H1 (cell line): Measurements from ENCODE around the gene USP7. TPM values are rescaled to one million over a fixed set of nuclear protein-coding genes. Genes with fewer than 3 reads are reported as not detected.

ENCODE experiments used
- CTCF ChIA-PET: fragments of 300-600 bp; sonication (Branson Sonifier 250); formaldehyde crosslinking; loops from one replicate; lab custom pipeline; 2021; ENCODE audit not compliant: partially characterized antibody; lab: Charles Lee
- POLR2A ChIA-PET: fragments of 300-600 bp; sonication (Branson Sonifier 250); formaldehyde crosslinking; loops from one replicate; lab custom pipeline; 2021; ENCODE audit warnings: inconsistent platforms; ENCODE audit not compliant: partially characterized antibody; lab: Charles Lee
- DNase-seq, 2 experiments: peaks; one replicate each; pipeline versions ENCODE4 v3.0.0 to v3.0.0-alpha.2; 2010 to 2022; ENCODE audit warnings: low spot score in 2 of 2, low read depth in 1 of 2, mixed read lengths in 1 of 2
- FAIRE-seq: peaks from 2 replicates; lab custom pipeline; 2011; peaks lifted over from hg19 to GRCh38; lab: Jason Lieb, UNC
- H2AFZ ChIP-seq: 2 replicates; pipeline ENCODE4 v1.8.1; 2012; ENCODE audit warnings: low read length, inconsistent platforms
- H2AK5ac ChIP-seq: 2 replicates; pipeline ENCODE4 v1.6.1; 2013; ENCODE audit warnings: low read depth, low read length
- H2BK120ac ChIP-seq: replicated peaks from 2 replicates; pipeline ENCODE3; 2013; ENCODE audit warnings: low read depth, low read length, inconsistent platforms
- H2BK12ac ChIP-seq: 2 replicates; pipeline ENCODE4 v1.6.1; 2013; ENCODE audit warnings: low read depth, low read length
- H2BK15ac ChIP-seq: 2 replicates; pipeline ENCODE4 v1.6.1; 2013; ENCODE audit warnings: low read length
- H2BK20ac ChIP-seq: 2 replicates; pipeline ENCODE4 v1.6.1; 2013; ENCODE audit warnings: low read length
- H2BK5ac ChIP-seq: 2 replicates; pipeline ENCODE4 v1.6.1; 2013; ENCODE audit warnings: low read depth, low read length
- H3K14ac ChIP-seq: 2 replicates; pipeline ENCODE4 v1.6.1; 2013; ENCODE audit warnings: inconsistent platforms; ENCODE audit not compliant: insufficient read length
- H3K18ac ChIP-seq: 2 replicates; pipeline ENCODE4 v1.6.1; 2013; ENCODE audit warnings: low read length; ENCODE audit errors: extremely low read depth
- H3K23ac ChIP-seq: 2 replicates; pipeline ENCODE4 v1.6.1; 2013; ENCODE audit warnings: inconsistent platforms; ENCODE audit not compliant: insufficient read length
- H3K23me2 ChIP-seq: 2 replicates; pipeline ENCODE4 v1.6.1; 2013; ENCODE audit warnings: low read depth, low read length
- H3K27ac ChIP-seq: 2 replicates; pipeline ENCODE4 v1.6.1; 2011; ENCODE audit warnings: low read depth, low read length, inconsistent platforms
- H3K27me3 ChIP-seq, 4 experiments: replicated peaks in 1 of 4; 1 replicate in 1 of 4; 2 replicates in 3 of 4; pipeline versions ENCODE4 v1.6.1 to v1.8.1; 2011 to 2013; ENCODE audit warnings: low read length in 3 of 4, mild to moderate bottlenecking in 3 of 4, inconsistent platforms in 2 of 4, mixed read lengths in 2 of 4, moderate library complexity in 1 of 4; ENCODE audit not compliant: control insufficient read depth in 3 of 4, insufficient read depth in 3 of 4; ENCODE audit errors: extremely low read depth in 1 of 4
- H3K36me3 ChIP-seq, 4 experiments: 2 replicates each; pipeline versions ENCODE4 v1.6.1 to v1.8.1; 2011 to 2013; ENCODE audit warnings: mild to moderate bottlenecking in 4 of 4, low read length in 3 of 4, moderate library complexity in 2 of 4, control low read depth in 1 of 4, inconsistent platforms in 1 of 4; ENCODE audit not compliant: insufficient read depth in 4 of 4, control insufficient read depth in 2 of 4
- H3K4ac ChIP-seq: replicated peaks from 2 replicates; pipeline ENCODE3; 2013; ENCODE audit warnings: low read length, low read depth, mixed read lengths, inconsistent platforms; ENCODE audit not compliant: insufficient read length
- H3K4me1 ChIP-seq, 4 experiments: replicated peaks in 1 of 4; 1 replicate in 1 of 4; 2 replicates in 3 of 4; pipeline versions ENCODE4 v1.6.1 to v1.8.1; 2011 to 2013; ENCODE audit warnings: low read length in 3 of 4, inconsistent platforms in 2 of 4, mixed read lengths in 1 of 4; ENCODE audit not compliant: insufficient read depth in 4 of 4, control insufficient read depth in 3 of 4
- H3K4me2 ChIP-seq, 2 experiments: 2 replicates each; pipeline versions ENCODE4 v1.6.1 to v1.8.1; 2011 to 2013; ENCODE audit warnings: low read depth in 2 of 2, low read length in 2 of 2, control low read depth in 1 of 2, inconsistent platforms in 1 of 2, mild to moderate bottlenecking in 1 of 2; ENCODE audit not compliant: insufficient read depth in 1 of 2
- H3K4me3 ChIP-seq, 4 experiments: fragments of 200-600, 300-600 bp in 1 of 4; sonication (generic), shearing (Covaris generic), sonication (Bioruptor Twin) in 1 of 4; 2 replicates each; pipeline versions ENCODE4 v1.5.1 to v1.8.1; 2011 to 2016; ENCODE audit warnings: low read length in 4 of 4, low read depth in 3 of 4, control low read depth in 2 of 4, inconsistent platforms in 2 of 4, mild to moderate bottlenecking in 2 of 4, mixed read lengths in 1 of 4, moderate library complexity in 1 of 4; ENCODE audit not compliant: insufficient read depth in 2 of 4; ENCODE audit errors: extremely low read depth in 1 of 4
- H3K56ac ChIP-seq: replicated peaks from 2 replicates; pipeline ENCODE3; 2013; ENCODE audit warnings: low read depth, mild to moderate bottlenecking, mixed read lengths, low read length, inconsistent platforms; ENCODE audit not compliant: insufficient read length
- H3K79me1 ChIP-seq: 2 replicates; pipeline ENCODE4 v1.6.1; 2013; ENCODE audit warnings: low read depth, low read length, control low read depth
- H3K79me2 ChIP-seq, 2 experiments: 2 replicates each; pipeline versions ENCODE4 v1.6.1 to v1.8.1; 2012 to 2013; ENCODE audit warnings: low read length in 2 of 2, mild to moderate bottlenecking in 2 of 2, inconsistent platforms in 1 of 2; ENCODE audit not compliant: insufficient read depth in 2 of 2, control insufficient read depth in 1 of 2
- H3K9ac ChIP-seq, 4 experiments: replicated peaks in 1 of 4; 1 replicate in 1 of 4; 2 replicates in 3 of 4; pipeline versions ENCODE4 v1.6.1 to v1.8.1; 2011 to 2013; ENCODE audit warnings: low read depth in 3 of 4, low read length in 3 of 4, control low read depth in 2 of 4, mild to moderate bottlenecking in 2 of 4, moderate library complexity in 2 of 4, inconsistent platforms in 1 of 4; ENCODE audit errors: extremely low read depth in 1 of 4
- H3K9me3 ChIP-seq, 2 experiments: 2 replicates each; pipeline versions ENCODE4 v1.6.1 to v1.8.1; 2012 to 2013; ENCODE audit warnings: mild to moderate bottlenecking in 2 of 2, moderate library complexity in 2 of 2, control low read depth in 1 of 2, inconsistent platforms in 1 of 2, low read depth in 1 of 2, low read length in 1 of 2, mixed read lengths in 1 of 2; ENCODE audit not compliant: insufficient read depth in 2 of 2
- H4K20me1 ChIP-seq, 2 experiments: replicated peaks in 1 of 2; 2 replicates each; pipeline versions ENCODE3 to v1.8.1; 2011 to 2013; ENCODE audit warnings: inconsistent platforms in 2 of 2, low read length in 2 of 2, mild to moderate bottlenecking in 1 of 2; ENCODE audit not compliant: insufficient read depth in 2 of 2, control insufficient read depth in 1 of 2
- H4K5ac ChIP-seq: 2 replicates; pipeline ENCODE4 v1.6.1; 2013; ENCODE audit warnings: low read length, low read depth, mixed read lengths, inconsistent platforms; ENCODE audit not compliant: insufficient read length
- H4K8ac ChIP-seq: 2 replicates; pipeline ENCODE4 v1.8.0; 2013; ENCODE audit warnings: mild to moderate bottlenecking, moderate library complexity, low read length, inconsistent platforms; ENCODE audit not compliant: insufficient read depth; ENCODE audit errors: extremely low read depth
- H4K91ac ChIP-seq: replicated peaks from 2 replicates; pipeline ENCODE3; 2013; ENCODE audit warnings: low read length, mixed read lengths, inconsistent platforms; ENCODE audit not compliant: insufficient read length
- GTF2F1 ChIP-seq: IDR thresholded peaks from 2 replicates; pipeline ENCODE4 v1.6.1; 2012; ENCODE audit warnings: low read depth, low read length, improper control_type of control experiment, borderline replicate concordance
- HDAC2 ChIP-seq, 2 experiments: fragments of 300-600 bp in 1 of 2; sonication (generic) in 1 of 2; IDR thresholded peaks; 2 replicates each; pipeline ENCODE4 v1.6.1; 2011 to 2012; ENCODE audit warnings: low read depth in 2 of 2, low read length in 2 of 2, mild to moderate bottlenecking in 2 of 2, moderate library complexity in 2 of 2, borderline replicate concordance in 1 of 2, inconsistent platforms in 1 of 2
- JUN ChIP-seq: IDR thresholded peaks from 2 replicates; pipeline ENCODE4 v1.6.1; 2011; ENCODE audit warnings: low read depth, mild to moderate bottlenecking, improper control_type of control experiment, low read length
- TEAD4 ChIP-seq: IDR thresholded peaks from 2 replicates; pipeline ENCODE4 v1.6.1; 2012; ENCODE audit warnings: low read depth, low read length, inconsistent platforms, mixed read lengths
- WGBS, 2 experiments: shearing (Covaris generic) in 1 of 2; methylation state at CpG; one replicate each; pipeline versions ENCODE4 v1.1.6 to v1.1.7; 2013 to 2015; ENCODE audit warnings: low lambda C conversion rate in 2 of 2, mixed read lengths in 2 of 2, inconsistent platforms in 1 of 2, low coverage in 1 of 2, missing lambda C conversion rate in 1 of 2; ENCODE audit not compliant: insufficient replicate concordance in 2 of 2, insufficient coverage in 1 of 2, insufficient read length in 1 of 2; ENCODE audit errors: extremely low coverage in 1 of 2, missing lambda C conversion rate in 1 of 2; 5-methylcytosine and 5-hydroxymethylcytosine counted together
- polyA plus RNA-seq, 7 experiments: library from polyadenylated mRNA; depleted of rRNA in 3 of 7; stranded (reverse) in 5 of 7; unstranded in 2 of 7; fragments of >200 nt in 5 of 7; fragments of 200-250 nt in 2 of 7; gene quantifications; 1 replicate in 5 of 7; 2 replicates in 1 of 7; 4 replicates in 1 of 7; pipeline versions ENCODE4 v1.2.1 to v1.2.3, GENCODE V29; 2011 to 2013; ENCODE audit warnings: missing spikeins in 2 of 7, mixed read lengths in 2 of 7
- total RNA-seq: library from RNA; stranded (reverse); fragmentation: NEBNext Ultra II Directional; extraction: Animal tissue kit (Norgen Biotek cat#: 25700); gene quantifications from 2 replicates; pipeline ENCODE4 v1.2.1, GENCODE V29; 2021

The USP7 gene
- total and polyA plus RNA-seq, 2 of the 8 experiments (the other 6 are each of a cell fraction or from before 2014, with no cell fraction given), result 21.3 to 211 TPM

DNA sequence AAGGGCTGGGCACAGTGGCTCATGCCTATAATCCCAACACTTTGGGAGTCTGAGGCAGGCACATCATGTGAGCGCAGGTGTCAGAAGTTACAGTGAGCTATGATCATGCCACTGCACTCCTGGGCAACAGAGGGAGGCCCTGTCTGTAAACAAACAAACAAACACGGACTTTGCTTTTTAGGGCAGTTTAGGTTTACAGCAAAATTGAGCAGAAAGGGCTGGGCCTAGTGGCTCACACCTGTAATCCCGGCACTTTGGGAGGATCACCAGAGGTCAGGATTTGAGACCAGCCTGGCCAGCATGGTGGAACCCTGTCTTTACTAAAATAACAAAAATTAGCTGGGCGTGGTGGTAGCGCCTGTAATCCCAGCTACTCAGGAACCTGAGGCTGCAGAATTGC is 91.6 kb downstream of the USP7 start:
- H2BK20ac ChIP-seq, result no peak overlapping the region
- H3K36me3 ChIP-seq, result no peaks in the 10 kb centered on the region
- TF ChIP-seq JUN, result no peak
- TF ChIP-seq TEAD4, result no peak
- no peak for TF ChIP-seq GTF2F1
- no peak for TF ChIP-seq HDAC2 (IDR thresholded peaks at IDR 0.05; ENCODE audit: borderline replicate concordance in 1 of 2, low read depth in 2 of 2, low read length in 2 of 2)
- H4K20me1 ChIP-seq, result peaks cover 0 to 8% of the 10 kb centered on the region in 2 experiments
- H4K8ac ChIP-seq, result no peak overlapping the region
- peak overlapping the region; percentile 16; the same call in 1 of the 2 replicates for H2BK5ac ChIP-seq
- H3K18ac ChIP-seq, result no peak overlapping the region
- H3K4ac ChIP-seq, result no peak overlapping the region
- H3K79me2 ChIP-seq, result peaks cover 0 to 12% of the 10 kb centered on the region in 2 experiments; a peak in 2 of 4 replicates
- H3K56ac ChIP-seq, result no peak overlapping the region
- H2BK120ac ChIP-seq, result no peak overlapping the region
- H3K4me1 ChIP-seq, result peaks cover 0 to 4% (median 3%) of the 10 kb centered on the region in 4 experiments; a peak in 2 of 7 replicates
- DNase-seq, result no peak
- no peak overlapping the region for H3K14ac ChIP-seq
- 95% methylated on average over 5 of the region's 5 CpGs; no CpG with 5 or more reads in 1 of the 2 experiments for WGBS, 2 experiments
- H3K27ac ChIP-seq, result no peak overlapping the region
- no peak overlapping the region for H3K9ac ChIP-seq
- no peak overlapping the region for H2AFZ ChIP-seq
- H3K23me2 ChIP-seq, result peaks cover 16% of the 10 kb centered on the region
- no peak overlapping the region for H2BK15ac ChIP-seq
- no peak for FAIRE-seq
- H3K23ac ChIP-seq, result no peak overlapping the region
- H4K91ac ChIP-seq, result no peak overlapping the region
- ChIA-PET CTCF (interaction anchor here (0.6 to 10.5 kb wide), 10 partner anchors 9 to 305 kb away, joined by 3 to 90 read pairs (median 4); partner anchors contain the start of gene LITAFD), POLR2A (interaction anchor here (0.6 to 29.1 kb wide), 2 partner anchors 14 to 202 kb away, joined by 3 to 456 read pairs; partner anchors contain the start of gene CARHSP1)
- no peaks in the 10 kb centered on the region for H3K27me3 ChIP-seq
- H2BK12ac ChIP-seq, result no peak overlapping the region
- H3K4me3 ChIP-seq, result no peak overlapping the region
- H3K4me2 ChIP-seq, result no peak overlapping the region
- H2AK5ac ChIP-seq, result no peak overlapping the region
- H3K9me3 ChIP-seq, result no peaks in the 10 kb centered on the region
- peaks cover 4% of the 10 kb centered on the region for H3K79me1 ChIP-seq
- no peak overlapping the region for H4K5ac ChIP-seq
